WTC11 (cell line): ENCODE measurements around the gene UBQLN1. TPM values are rescaled to one million over a fixed set of nuclear protein-coding genes. Genes with fewer than 3 reads are reported as not detected.

Source experiments
- ATAC-seq: fragments of 200-7000 bp; cut with Tn5 transposase; 2 replicates; pipeline ENCODE4 v1.10.0; 2021; ENCODE audit warnings: mild to moderate bottlenecking, moderate library complexity
- CTCF ChIA-PET: fragments of 300-600 bp; sonication (Branson Sonifier 250); formaldehyde crosslinking; loops from one replicate; lab custom pipeline; 2021; ENCODE audit warnings: antibody characterized with exemption; lab: Charles Lee
- POLR2A ChIA-PET: fragments of 350-600 bp; sonication (Branson Sonifier 250); formaldehyde crosslinking; loops from one replicate; lab custom pipeline; 2021; ENCODE audit warnings: antibody characterized with exemption; lab: Charles Lee
- DNase-seq: peaks from one replicate; pipeline ENCODE4 v3.0.0; 2021; ENCODE audit warnings: low spot score
- H3K27ac Mint-ChIP-seq: 2 replicates; pipeline ENCODE4 v1.8.0; 2021; ENCODE audit warnings: mixed read lengths
- H3K27me3 Mint-ChIP-seq: 2 replicates; pipeline ENCODE4 v1.8.0; 2021; ENCODE audit warnings: low read depth, mild to moderate bottlenecking, moderate library complexity, mixed read lengths
- H3K36me3 Mint-ChIP-seq: 2 replicates; pipeline ENCODE4 v1.8.0; 2021; ENCODE audit warnings: mixed read lengths
- H3K4me1 Mint-ChIP-seq: 2 replicates; pipeline ENCODE4 v1.8.0; 2022; ENCODE audit warnings: mixed read lengths
- H3K4me3 Mint-ChIP-seq: 2 replicates; pipeline ENCODE4 v1.8.0; 2021; ENCODE audit warnings: mild to moderate bottlenecking, moderate library complexity, mixed read lengths
- H3K9me3 Mint-ChIP-seq: 2 replicates; pipeline ENCODE4 v1.8.0; 2021; ENCODE audit warnings: mixed read lengths
- AFF4 ChIP-seq: sonication (generic); formaldehyde crosslinking; IDR thresholded peaks from 2 replicates; pipeline ENCODE4 v1.8.1; 2023; ENCODE audit warnings: mild to moderate bottlenecking, missing genetic modification reagents, borderline replicate concordance
- AR ChIP-seq: fragments of 250-450 bp; sonication (Bioruptor Pico); IDR thresholded peaks from 2 replicates; pipeline ENCODE4 v1.9.0; 2021; ENCODE audit warnings: mild to moderate bottlenecking
- CDX4 ChIP-seq: fragments of 250-450 bp; sonication (Bioruptor Pico); IDR thresholded peaks from 2 replicates; pipeline ENCODE4 v1.9.0; 2021; ENCODE audit warnings: moderate library complexity, mild to moderate bottlenecking, inconsistent platforms, borderline replicate concordance
- E2F4 ChIP-seq: sonication (generic); formaldehyde crosslinking; IDR thresholded peaks from 2 replicates; pipeline ENCODE4 v1.8.1; 2022; ENCODE audit warnings: low read depth, mild to moderate bottlenecking, moderate library complexity, missing genetic modification reagents, borderline replicate concordance
- E2F5 ChIP-seq: sonication (generic); formaldehyde crosslinking; IDR thresholded peaks from 2 replicates; pipeline ENCODE4 v1.8.1; 2022; ENCODE audit warnings: mild to moderate bottlenecking, moderate library complexity, missing genetic modification reagents
- FOXK1 ChIP-seq: sonication (generic); formaldehyde crosslinking; IDR thresholded peaks from 2 replicates; pipeline ENCODE4 v1.8.0; 2022; ENCODE audit warnings: mild to moderate bottlenecking, moderate library complexity, missing genetic modification reagents
- NFATC4 ChIP-seq: fragments of 250-450 bp; sonication (Bioruptor Pico); IDR thresholded peaks from 2 replicates; pipeline ENCODE4 v1.9.0; 2021; ENCODE audit warnings: mild to moderate bottlenecking
- NFYB ChIP-seq: sonication (generic); formaldehyde crosslinking; conservative IDR thresholded peaks from 2 replicates; pipeline ENCODE4 v1.8.0; 2022; ENCODE audit warnings: low read depth, missing genetic modification reagents
- NR3C1 ChIP-seq: sonication (generic); formaldehyde crosslinking; conservative IDR thresholded peaks from 2 replicates; pipeline ENCODE4 v1.8.1; 2023; ENCODE audit warnings: low read depth, mild to moderate bottlenecking, missing genetic modification reagents
- PRDM15 ChIP-seq: sonication (generic); formaldehyde crosslinking; IDR thresholded peaks from 2 replicates; pipeline ENCODE4 v1.8.0; 2022; ENCODE audit warnings: missing genetic modification reagents
- STAT6 ChIP-seq: sonication (generic); formaldehyde crosslinking; conservative IDR thresholded peaks from 2 replicates; pipeline ENCODE4 v1.8.1; 2023; ENCODE audit warnings: mild to moderate bottlenecking, low read depth, missing genetic modification reagents, moderate library complexity
- ZNF138 ChIP-seq: sonication (generic); formaldehyde crosslinking; conservative IDR thresholded peaks from 2 replicates; pipeline ENCODE4 v1.8.1; 2022; ENCODE audit warnings: mild to moderate bottlenecking, moderate library complexity, missing genetic modification reagents
- total RNA-seq: library from RNA; stranded (reverse); gene quantifications from 3 replicates; pipeline ENCODE4 v1.2.3, GENCODE V29; 2021
- TF ChIP-seq, protein P1 (sequence below): sonication (generic); formaldehyde crosslinking; IDR thresholded peaks from 2 replicates; pipeline ENCODE4 v1.8.0; 2022; ENCODE audit warnings: mild to moderate bottlenecking, missing genetic modification reagents

UBQLN1 gene
- total RNA-seq, 1 experiment from 2014 or later = 110 TPM

GRCh38 chr9:83656952-83657351 is 50.8 kb downstream of the UBQLN1 start (continued):
- TF ChIP-seq AR (no peak), PRDM15 (CRISPR knock-in tag) (no peak), E2F5 (CRISPR knock-in tag) (no peak)

- Mint-ChIP-seq H3K4me3 (no peak overlapping the region), H3K36me3 (peaks cover 54% of the 10 kb centered on the region), H3K4me1 (peaks cover 6% of the 10 kb centered on the region), H3K9me3 (peaks cover 15% of the 10 kb centered on the region), H3K27ac (no peak overlapping the region), H3K27me3 (no peaks in the 10 kb centered on the region)
- no peak for ATAC-seq
- ChIA-PET POLR2A (no interaction called here), CTCF (no interaction called here)
- DNase-seq = no peak
- TF ChIP-seq E2F5 (CRISPR knock-in tag) (no peak), NFATC4 (CRISPR knock-in tag) (no peak), FOXK1 (CRISPR knock-in tag) (no peak), NFYB (no peak), NR3C1 (CRISPR knock-in tag) (no peak), ZNF138 (CRISPR knock-in tag) (no peak), E2F4 (CRISPR knock-in tag) (no peak), CDX4 (CRISPR knock-in tag) (no peak), STAT6 (CRISPR knock-in tag) (no peak), AFF4 (CRISPR knock-in tag) (no peak)
- TF ChIP-seq, protein P1, sequence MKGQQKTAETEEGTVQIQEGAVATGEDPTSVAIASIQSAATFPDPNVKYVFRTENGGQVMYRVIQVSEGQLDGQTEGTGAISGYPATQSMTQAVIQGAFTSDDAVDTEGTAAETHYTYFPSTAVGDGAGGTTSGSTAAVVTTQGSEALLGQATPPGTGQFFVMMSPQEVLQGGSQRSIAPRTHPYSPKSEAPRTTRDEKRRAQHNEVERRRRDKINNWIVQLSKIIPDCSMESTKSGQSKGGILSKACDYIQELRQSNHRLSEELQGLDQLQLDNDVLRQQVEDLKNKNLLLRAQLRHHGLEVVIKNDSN = no peak
Measured at GRCh38 chr9:83656032-83656680, 51.6 kb downstream of the UBQLN1 start.
